H1 (cell line): Measurements from ENCODE around the gene IREB2. TPM values are rescaled to one million over a fixed set of nuclear protein-coding genes. Genes with fewer than 3 reads are reported as not detected.

Experiments
- CTCF ChIA-PET: fragments of 300-600 bp; sonication (Branson Sonifier 250); formaldehyde crosslinking; loops from one replicate; lab custom pipeline; 2021; ENCODE audit not compliant: partially characterized antibody; lab: Charles Lee
- POLR2A ChIA-PET: fragments of 300-600 bp; sonication (Branson Sonifier 250); formaldehyde crosslinking; loops from one replicate; lab custom pipeline; 2021; ENCODE audit warnings: inconsistent platforms; ENCODE audit not compliant: partially characterized antibody; lab: Charles Lee
- DNase-seq, 2 experiments: peaks; one replicate each; pipeline versions ENCODE4 v3.0.0 to v3.0.0-alpha.2; 2010 to 2022; ENCODE audit warnings: low spot score in 2 of 2, low read depth in 1 of 2, mixed read lengths in 1 of 2
- FAIRE-seq: peaks from 2 replicates; lab custom pipeline; 2011; peaks lifted over from hg19 to GRCh38; lab: Jason Lieb, UNC
- H2AFZ ChIP-seq: 2 replicates; pipeline ENCODE4 v1.8.1; 2012; ENCODE audit warnings: low read length, inconsistent platforms
- H2AK5ac ChIP-seq: 2 replicates; pipeline ENCODE4 v1.6.1; 2013; ENCODE audit warnings: low read depth, low read length
- H2BK120ac ChIP-seq: replicated peaks from 2 replicates; pipeline ENCODE3; 2013; ENCODE audit warnings: low read depth, low read length, inconsistent platforms
- H2BK12ac ChIP-seq: 2 replicates; pipeline ENCODE4 v1.6.1; 2013; ENCODE audit warnings: low read depth, low read length
- H2BK15ac ChIP-seq: 2 replicates; pipeline ENCODE4 v1.6.1; 2013; ENCODE audit warnings: low read length
- H2BK20ac ChIP-seq: 2 replicates; pipeline ENCODE4 v1.6.1; 2013; ENCODE audit warnings: low read length
- H2BK5ac ChIP-seq: 2 replicates; pipeline ENCODE4 v1.6.1; 2013; ENCODE audit warnings: low read depth, low read length
- H3K14ac ChIP-seq: 2 replicates; pipeline ENCODE4 v1.6.1; 2013; ENCODE audit warnings: inconsistent platforms; ENCODE audit not compliant: insufficient read length
- H3K18ac ChIP-seq: 2 replicates; pipeline ENCODE4 v1.6.1; 2013; ENCODE audit warnings: low read length; ENCODE audit errors: extremely low read depth
- H3K23ac ChIP-seq: 2 replicates; pipeline ENCODE4 v1.6.1; 2013; ENCODE audit warnings: inconsistent platforms; ENCODE audit not compliant: insufficient read length
- H3K23me2 ChIP-seq: 2 replicates; pipeline ENCODE4 v1.6.1; 2013; ENCODE audit warnings: low read depth, low read length
- H3K27ac ChIP-seq: 2 replicates; pipeline ENCODE4 v1.6.1; 2011; ENCODE audit warnings: low read depth, low read length, inconsistent platforms
- H3K27me3 ChIP-seq, 4 experiments: replicated peaks in 1 of 4; 1 replicate in 1 of 4; 2 replicates in 3 of 4; pipeline versions ENCODE4 v1.6.1 to v1.8.1; 2011 to 2013; ENCODE audit warnings: low read length in 3 of 4, mild to moderate bottlenecking in 3 of 4, inconsistent platforms in 2 of 4, mixed read lengths in 2 of 4, moderate library complexity in 1 of 4; ENCODE audit not compliant: control insufficient read depth in 3 of 4, insufficient read depth in 3 of 4; ENCODE audit errors: extremely low read depth in 1 of 4
- H3K36me3 ChIP-seq, 4 experiments: 2 replicates each; pipeline versions ENCODE4 v1.6.1 to v1.8.1; 2011 to 2013; ENCODE audit warnings: mild to moderate bottlenecking in 4 of 4, low read length in 3 of 4, moderate library complexity in 2 of 4, control low read depth in 1 of 4, inconsistent platforms in 1 of 4; ENCODE audit not compliant: insufficient read depth in 4 of 4, control insufficient read depth in 2 of 4
- H3K4ac ChIP-seq: replicated peaks from 2 replicates; pipeline ENCODE3; 2013; ENCODE audit warnings: low read length, low read depth, mixed read lengths, inconsistent platforms; ENCODE audit not compliant: insufficient read length
- H3K4me1 ChIP-seq, 4 experiments: replicated peaks in 1 of 4; 1 replicate in 1 of 4; 2 replicates in 3 of 4; pipeline versions ENCODE4 v1.6.1 to v1.8.1; 2011 to 2013; ENCODE audit warnings: low read length in 3 of 4, inconsistent platforms in 2 of 4, mixed read lengths in 1 of 4; ENCODE audit not compliant: insufficient read depth in 4 of 4, control insufficient read depth in 3 of 4
- H3K4me2 ChIP-seq, 2 experiments: 2 replicates each; pipeline versions ENCODE4 v1.6.1 to v1.8.1; 2011 to 2013; ENCODE audit warnings: low read depth in 2 of 2, low read length in 2 of 2, control low read depth in 1 of 2, inconsistent platforms in 1 of 2, mild to moderate bottlenecking in 1 of 2; ENCODE audit not compliant: insufficient read depth in 1 of 2
- H3K4me3 ChIP-seq, 4 experiments: fragments of 200-600, 300-600 bp in 1 of 4; sonication (generic), shearing (Covaris generic), sonication (Bioruptor Twin) in 1 of 4; 2 replicates each; pipeline versions ENCODE4 v1.5.1 to v1.8.1; 2011 to 2016; ENCODE audit warnings: low read length in 4 of 4, low read depth in 3 of 4, control low read depth in 2 of 4, inconsistent platforms in 2 of 4, mild to moderate bottlenecking in 2 of 4, mixed read lengths in 1 of 4, moderate library complexity in 1 of 4; ENCODE audit not compliant: insufficient read depth in 2 of 4; ENCODE audit errors: extremely low read depth in 1 of 4
- H3K56ac ChIP-seq: replicated peaks from 2 replicates; pipeline ENCODE3; 2013; ENCODE audit warnings: low read depth, mild to moderate bottlenecking, mixed read lengths, low read length, inconsistent platforms; ENCODE audit not compliant: insufficient read length
- H3K79me1 ChIP-seq: 2 replicates; pipeline ENCODE4 v1.6.1; 2013; ENCODE audit warnings: low read depth, low read length, control low read depth
- H3K79me2 ChIP-seq, 2 experiments: 2 replicates each; pipeline versions ENCODE4 v1.6.1 to v1.8.1; 2012 to 2013; ENCODE audit warnings: low read length in 2 of 2, mild to moderate bottlenecking in 2 of 2, inconsistent platforms in 1 of 2; ENCODE audit not compliant: insufficient read depth in 2 of 2, control insufficient read depth in 1 of 2
- H3K9ac ChIP-seq, 4 experiments: replicated peaks in 1 of 4; 1 replicate in 1 of 4; 2 replicates in 3 of 4; pipeline versions ENCODE4 v1.6.1 to v1.8.1; 2011 to 2013; ENCODE audit warnings: low read depth in 3 of 4, low read length in 3 of 4, control low read depth in 2 of 4, mild to moderate bottlenecking in 2 of 4, moderate library complexity in 2 of 4, inconsistent platforms in 1 of 4; ENCODE audit errors: extremely low read depth in 1 of 4
- H3K9me3 ChIP-seq, 2 experiments: 2 replicates each; pipeline versions ENCODE4 v1.6.1 to v1.8.1; 2012 to 2013; ENCODE audit warnings: mild to moderate bottlenecking in 2 of 2, moderate library complexity in 2 of 2, control low read depth in 1 of 2, inconsistent platforms in 1 of 2, low read depth in 1 of 2, low read length in 1 of 2, mixed read lengths in 1 of 2; ENCODE audit not compliant: insufficient read depth in 2 of 2
- H4K20me1 ChIP-seq, 2 experiments: replicated peaks in 1 of 2; 2 replicates each; pipeline versions ENCODE3 to v1.8.1; 2011 to 2013; ENCODE audit warnings: inconsistent platforms in 2 of 2, low read length in 2 of 2, mild to moderate bottlenecking in 1 of 2; ENCODE audit not compliant: insufficient read depth in 2 of 2, control insufficient read depth in 1 of 2
- H4K5ac ChIP-seq: 2 replicates; pipeline ENCODE4 v1.6.1; 2013; ENCODE audit warnings: low read length, low read depth, mixed read lengths, inconsistent platforms; ENCODE audit not compliant: insufficient read length
- H4K8ac ChIP-seq: 2 replicates; pipeline ENCODE4 v1.8.0; 2013; ENCODE audit warnings: mild to moderate bottlenecking, moderate library complexity, low read length, inconsistent platforms; ENCODE audit not compliant: insufficient read depth; ENCODE audit errors: extremely low read depth
- H4K91ac ChIP-seq: replicated peaks from 2 replicates; pipeline ENCODE3; 2013; ENCODE audit warnings: low read length, mixed read lengths, inconsistent platforms; ENCODE audit not compliant: insufficient read length
- BRCA1 ChIP-seq: IDR thresholded peaks from 2 replicates; pipeline ENCODE4 v1.6.1; 2012; ENCODE audit warnings: low read depth, low read length, improper control_type of control experiment
- CHD1 ChIP-seq: IDR thresholded peaks from 2 replicates; pipeline ENCODE4 v1.6.1; 2012; ENCODE audit warnings: low read depth, low read length, improper control_type of control experiment
- EGR1 ChIP-seq: IDR thresholded peaks from 2 replicates; pipeline ENCODE4 v1.6.1; 2011; ENCODE audit warnings: low read depth, low read length, borderline replicate concordance
- EP300 ChIP-seq, 2 experiments: IDR thresholded peaks; 1 replicate in 1 of 2; 2 replicates in 1 of 2; pipeline ENCODE4 v1.6.1; 2011 to 2012; ENCODE audit warnings: low read depth in 2 of 2, low read length in 2 of 2, mild to moderate bottlenecking in 2 of 2, borderline replicate concordance in 1 of 2, inconsistent platforms in 1 of 2, moderate library complexity in 1 of 2
- JUN ChIP-seq: IDR thresholded peaks from 2 replicates; pipeline ENCODE4 v1.6.1; 2011; ENCODE audit warnings: low read depth, mild to moderate bottlenecking, improper control_type of control experiment, low read length
- MAX ChIP-seq: IDR thresholded peaks from 2 replicates; pipeline ENCODE4 v1.6.1; 2012; ENCODE audit warnings: inconsistent platforms
- NANOG ChIP-seq: IDR thresholded peaks from 2 replicates; pipeline ENCODE4 v1.6.1; 2011; ENCODE audit warnings: low read length, low read depth, mild to moderate bottlenecking, inconsistent platforms; ENCODE audit not compliant: insufficient read depth, poor library complexity, severe bottlenecking
- RAD21 ChIP-seq, 2 experiments: IDR thresholded peaks in 1 of 2; conservative IDR thresholded peaks in 1 of 2; 2 replicates each; pipeline ENCODE4 v1.6.1; 2011; ENCODE audit warnings: low read depth in 2 of 2, low read length in 2 of 2, improper control_type of control experiment in 1 of 2, inconsistent platforms in 1 of 2, mild to moderate bottlenecking in 1 of 2, moderate library complexity in 1 of 2
- RFX5 ChIP-seq: IDR thresholded peaks from 2 replicates; pipeline ENCODE4 v1.6.1; 2011; ENCODE audit warnings: low read depth, low read length, improper control_type of control experiment, borderline replicate concordance
- SIRT6 ChIP-seq: IDR thresholded peaks from one replicate; pipeline ENCODE4 v1.7.1; 2012; ENCODE audit warnings: low read length, inconsistent platforms
- SRF ChIP-seq: IDR thresholded peaks from 2 replicates; pipeline ENCODE4 v1.6.1; 2011; ENCODE audit warnings: mild to moderate bottlenecking, low read depth, low read length, moderate library complexity
- USF2 ChIP-seq: IDR thresholded peaks from 2 replicates; pipeline ENCODE4 v1.6.1; 2011; ENCODE audit warnings: low read length, improper control_type of control experiment
- WGBS, 2 experiments: shearing (Covaris generic) in 1 of 2; methylation state at CpG; one replicate each; pipeline versions ENCODE4 v1.1.6 to v1.1.7; 2013 to 2015; ENCODE audit warnings: low lambda C conversion rate in 2 of 2, mixed read lengths in 2 of 2, inconsistent platforms in 1 of 2, low coverage in 1 of 2, missing lambda C conversion rate in 1 of 2; ENCODE audit not compliant: insufficient replicate concordance in 2 of 2, insufficient coverage in 1 of 2, insufficient read length in 1 of 2; ENCODE audit errors: extremely low coverage in 1 of 2, missing lambda C conversion rate in 1 of 2; 5-methylcytosine and 5-hydroxymethylcytosine counted together
- polyA plus RNA-seq, 7 experiments: library from polyadenylated mRNA; depleted of rRNA in 3 of 7; stranded (reverse) in 5 of 7; unstranded in 2 of 7; fragments of >200 nt in 5 of 7; fragments of 200-250 nt in 2 of 7; gene quantifications; 1 replicate in 5 of 7; 2 replicates in 1 of 7; 4 replicates in 1 of 7; pipeline versions ENCODE4 v1.2.1 to v1.2.3, GENCODE V29; 2011 to 2013; ENCODE audit warnings: missing spikeins in 2 of 7, mixed read lengths in 2 of 7
- total RNA-seq: library from RNA; stranded (reverse); fragmentation: NEBNext Ultra II Directional; extraction: Animal tissue kit (Norgen Biotek cat#: 25700); gene quantifications from 2 replicates; pipeline ENCODE4 v1.2.1, GENCODE V29; 2021

Gene IREB2
- total and polyA plus RNA-seq, 2 of the 8 experiments (the other 6 are each of a cell fraction or from before 2014, with no cell fraction given): 21.0 to 103 TPM

- H4K5ac ChIP-seq: no peak overlapping the region
- no peak overlapping the region for H4K91ac ChIP-seq
- H3K9me3 ChIP-seq: no peaks in the 10 kb centered on the region
- H3K27me3 ChIP-seq: no peaks in the 10 kb centered on the region
- no peaks in the 10 kb centered on the region; a peak in 1 of 7 replicates for H3K4me1 ChIP-seq
- no peak overlapping the region for H3K4ac ChIP-seq
- H3K36me3 ChIP-seq: peaks cover 0 to 3% (median 1%) of the 10 kb centered on the region in 4 experiments; a peak in 2 of 8 replicates
- H4K8ac ChIP-seq: no peak overlapping the region
- H2BK5ac ChIP-seq: no peak overlapping the region
- no peak overlapping the region for H3K4me2 ChIP-seq
- 76% methylated on average over 2 of the region's 2 CpGs; no CpG with 5 or more reads in 1 of the 2 experiments for WGBS, 2 experiments
- H2AK5ac ChIP-seq: no peak overlapping the region
- H3K18ac ChIP-seq: no peak overlapping the region
- H2AFZ ChIP-seq: no peak overlapping the region
- no peak overlapping the region for H3K27ac ChIP-seq
- H4K20me1 ChIP-seq: peaks cover 7 to 9% of the 10 kb centered on the region in 2 experiments
- ChIA-PET CTCF (interaction anchor here (1.4 kb wide), 1 partner anchor 56 kb away, joined by 5 read pairs; no protein-coding TSS in a partner anchor), POLR2A (interaction anchor here (1.5 to 6.8 kb wide), 3 partner anchors 8 to 36 kb away, joined by 3 to 51 read pairs (median 6); partner anchors contain the start of gene IREB2)
- DNase-seq (no peak), FAIRE-seq (no peak)
- H3K23me2 ChIP-seq: no peaks in the 10 kb centered on the region
- no peak overlapping the region for H3K9ac ChIP-seq
- peaks cover 24 to 99% of the 10 kb centered on the region in 2 experiments for H3K79me2 ChIP-seq
- H3K56ac ChIP-seq: no peak overlapping the region
- H3K79me1 ChIP-seq: peaks cover 16% of the 10 kb centered on the region
- H3K14ac ChIP-seq: no peak overlapping the region
- no peak overlapping the region for H3K23ac ChIP-seq
- no peak overlapping the region for H2BK12ac ChIP-seq
- H2BK15ac ChIP-seq: no peak overlapping the region
- no peak overlapping the region for H3K4me3 ChIP-seq
- H2BK120ac ChIP-seq: no peak overlapping the region
- H2BK20ac ChIP-seq: no peak overlapping the region
- TF ChIP-seq JUN (no peak), EGR1 (no peak), RAD21 (IDR thresholded peaks at IDR 0.05 in 1 of 2, conservative IDR thresholded peaks at IDR 0.05 in 1 of 2; ENCODE audit: low read depth in 2 of 2, low read length in 2 of 2) (no peak), NANOG (no peak), SIRT6 (no peak), BRCA1 (no peak), SRF (no peak), EP300 (IDR thresholded peaks at IDR 0.05; ENCODE audit: borderline replicate concordance in 1 of 2, low read depth in 2 of 2, low read length in 2 of 2) (no peak), CHD1 (no peak), RFX5 (no peak), MAX (no peak), USF2 (no peak)
Observed at GRCh38 chr15:78453447-78453846, 15.4 kb downstream of the IREB2 start.
